ENCODE data around the gene CDH23. TPM values are rescaled to one million over a fixed set of nuclear protein-coding genes. Genes with fewer than 3 reads are reported as not detected.

Gene CDH23
- total RNA-seq, 1 experiment from 2014 or later, result not detected

- CTCF ChIA-PET, result interaction anchor here (0.6 kb wide), 1 partner anchor 220 kb away, joined by 5 read pairs; no protein-coding TSS in a partner anchor
- ATAC-seq (no peak), DNase-seq (no peak)
- POLR2A ChIA-PET (ENCODE audit: unreplicated experiment), result no interaction called here
- Histone ChIP-seq H3K4me1 (ENCODE audit: insufficient read depth, low read length) (no peaks in the 10 kb centered on the region), H3K27ac (ENCODE audit: low read length) (no peak overlapping the region), H3K27me3 (ENCODE audit: low read length) (peaks cover 27% of the 10 kb centered on the region), H3K9ac (ENCODE audit: low read length) (no peak overlapping the region), H3K36me3 (ENCODE audit: low read depth, low read length) (no peaks in the 10 kb centered on the region), H3K79me2 (ENCODE audit: low read length) (no peaks in the 10 kb centered on the region), H3K9me2 (replicated peaks; ENCODE audit: low read length) (no peaks in the 10 kb centered on the region), H3K4me3 (ENCODE audit: low read length) (no peak overlapping the region), H4K20me1 (ENCODE audit: low read length) (no peaks in the 10 kb centered on the region), H3K4me2 (ENCODE audit: low read length) (no peak overlapping the region), H3K9me3 (ENCODE audit: low read length) (no peaks in the 10 kb centered on the region), H2AFZ (ENCODE audit: low read length) (no peak overlapping the region), H3F3A (ENCODE audit: low read length, unreplicated experiment) (no peaks in the 10 kb centered on the region)
- no TSS peak for BruUV-seq (replicated peaks)
- intact Hi-C loops (cut with micrococcal nuclease), result no loop called here
- no peak for TF ChIP-seq CTCF (conservative IDR thresholded peaks at IDR 0.05; ENCODE audit: low read depth, low read length)
- no peak for TF ChIP-seq EZH2phosphoT487 (IDR thresholded peaks at IDR 0.05; ENCODE audit: borderline replicate concordance, low read length)
- TF ChIP-seq EZH2 (IDR thresholded peaks at IDR 0.05; ENCODE audit: low read length, unreplicated experiment), result no peak
These were observed 101.1 kb downstream of the CDH23 start for GRCh38 chr10:71497763-71498326.

DNA sequence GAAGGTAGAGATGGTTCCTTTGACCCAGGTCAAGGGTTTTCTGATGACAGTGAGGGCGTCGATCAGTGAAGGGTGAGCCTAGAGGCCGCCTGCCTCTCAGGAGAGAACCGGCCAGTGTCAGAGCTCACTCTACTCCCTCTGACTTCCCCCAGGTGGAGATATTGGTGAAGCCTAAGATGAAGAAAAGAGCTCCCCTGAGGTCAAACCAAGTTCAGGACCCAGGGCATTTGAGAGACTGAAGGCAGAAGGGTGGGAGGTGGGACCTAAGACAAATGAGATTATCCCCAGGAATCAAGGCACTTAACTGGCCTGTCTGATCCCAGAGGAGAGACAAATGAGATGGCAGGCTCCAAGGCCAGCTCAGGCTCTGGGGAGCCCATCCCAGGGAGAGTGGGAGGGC is 104.7 kb downstream of the CDH23 start:
- Histone ChIP-seq H3F3A (ENCODE audit: low read length, unreplicated experiment) (no peaks in the 10 kb centered on the region), H3K4me1 (ENCODE audit: insufficient read depth, low read length) (no peaks in the 10 kb centered on the region), H3K36me3 (ENCODE audit: low read depth, low read length) (no peaks in the 10 kb centered on the region), H3K4me2 (ENCODE audit: low read length) (no peak overlapping the region), H2AFZ (ENCODE audit: low read length) (no peak overlapping the region), H3K9me3 (ENCODE audit: low read length) (no peaks in the 10 kb centered on the region), H3K27me3 (ENCODE audit: low read length) (peaks cover 40% of the 10 kb centered on the region), H4K20me1 (ENCODE audit: low read length) (no peaks in the 10 kb centered on the region), H3K9ac (ENCODE audit: low read length) (no peak overlapping the region), H3K4me3 (ENCODE audit: low read length) (no peak overlapping the region), H3K79me2 (ENCODE audit: low read length) (no peaks in the 10 kb centered on the region), H3K9me2 (replicated peaks; ENCODE audit: low read length) (no peaks in the 10 kb centered on the region), H3K27ac (ENCODE audit: low read length) (no peak overlapping the region)
- intact Hi-C loops (cut with micrococcal nuclease), result no loop called here
- TF ChIP-seq CTCF (conservative IDR thresholded peaks at IDR 0.05; ENCODE audit: low read depth, low read length), result no peak
- TF ChIP-seq EZH2phosphoT487 (IDR thresholded peaks at IDR 0.05; ENCODE audit: borderline replicate concordance, low read length), result no peak
- no peak for TF ChIP-seq EZH2 (IDR thresholded peaks at IDR 0.05; ENCODE audit: low read length, unreplicated experiment)
- BruUV-seq (replicated peaks), result no TSS peak
- DNase-seq (no peak), ATAC-seq (no peak)
- ChIA-PET POLR2A (ENCODE audit: unreplicated experiment) (no interaction called here), CTCF (no interaction called here)

- TF ChIP-seq EZH2 (IDR thresholded peaks at IDR 0.05; ENCODE audit: low read length, unreplicated experiment), result no peak
- TF ChIP-seq EZH2phosphoT487 (IDR thresholded peaks at IDR 0.05; ENCODE audit: borderline replicate concordance, low read length), result no peak
- TF ChIP-seq CTCF (conservative IDR thresholded peaks at IDR 0.05; ENCODE audit: low read depth, low read length), result no peak
- Histone ChIP-seq H2AFZ (ENCODE audit: low read length) (no peak overlapping the region), H3K27ac (ENCODE audit: low read length) (no peak overlapping the region), H3K4me2 (ENCODE audit: low read length) (no peak overlapping the region), H3K36me3 (ENCODE audit: low read depth, low read length) (no peaks in the 10 kb centered on the region), H4K20me1 (ENCODE audit: low read length) (no peaks in the 10 kb centered on the region), H3K79me2 (ENCODE audit: low read length) (no peaks in the 10 kb centered on the region), H3K4me1 (ENCODE audit: insufficient read depth, low read length) (no peaks in the 10 kb centered on the region), H3F3A (ENCODE audit: low read length, unreplicated experiment) (no peaks in the 10 kb centered on the region), H3K9me3 (ENCODE audit: low read length) (no peaks in the 10 kb centered on the region), H3K9ac (ENCODE audit: low read length) (no peak overlapping the region), H3K27me3 (ENCODE audit: low read length) (peaks cover 40% of the 10 kb centered on the region), H3K4me3 (ENCODE audit: low read length) (no peak overlapping the region), H3K9me2 (replicated peaks; ENCODE audit: low read length) (no peaks in the 10 kb centered on the region)
- POLR2A ChIA-PET (ENCODE audit: unreplicated experiment), result no interaction called here
- DNase-seq, result no peak
- CTCF ChIA-PET, result no interaction called here
- no TSS peak for BruUV-seq (replicated peaks)
- no peak for ATAC-seq
- intact Hi-C loops (cut with micrococcal nuclease), result no loop called here
These were observed 105.5 kb downstream of the CDH23 start for GRCh38 chr10:71502190-71502589.
